SK-N-SH (cell line): ENCODE data around the gene STK32A. TPM values are rescaled to one million over a fixed set of nuclear protein-coding genes. Genes with fewer than 3 reads are reported as not detected.

Experiments
- CTCF ChIA-PET: fragments of 300-600, 350-600 bp; formaldehyde crosslinking; extraction: SDS; loops from one replicate; lab custom pipeline; 2021; lab: Yijun Ruan, JAX
- POLR2A ChIA-PET: fragments of 350-600 bp; sonication (Branson Sonifier 250); formaldehyde crosslinking; extraction: SDS; loops from one replicate; lab custom pipeline; 2020; ENCODE audit warnings: antibody characterized with exemption, inconsistent platforms; lab: Yijun Ruan, JAX
- DNase-seq: peaks from one replicate; pipeline ENCODE4 v3.0.0; 2012
- H2AFZ ChIP-seq: fragments of 200-600 bp; sonication (generic); 2 replicates; pipeline ENCODE4 v1.8.1; 2016; ENCODE audit warnings: antibody characterized with exemption, mild to moderate bottlenecking, low read depth
- H3F3A ChIP-seq: fragments of 200-600 bp; sonication (generic); replicated peaks from 2 replicates; pipeline ENCODE3; 2016; ENCODE audit warnings: antibody characterized with exemption, mild to moderate bottlenecking; ENCODE audit not compliant: insufficient read depth
- H3K27ac ChIP-seq, 2 experiments: fragments of 200-500 bp in 1 of 2; fragments of 200-600 bp in 1 of 2; sonication (Bioruptor generic) in 1 of 2; sonication (generic), shearing (Covaris generic) in 1 of 2; 2 replicates each; pipeline versions ENCODE4 v1.5.1 to v1.6.1; 2014 to 2016; ENCODE audit warnings: low read depth in 2 of 2, inconsistent platforms in 1 of 2, low read length in 1 of 2, mild to moderate bottlenecking in 1 of 2, mixed read lengths in 1 of 2
- H3K27me3 ChIP-seq: fragments of 200-600 bp; sonication (generic), shearing (Covaris generic); 2 replicates; pipeline ENCODE4 v1.6.1; 2016; ENCODE audit warnings: mixed run types; ENCODE audit not compliant: insufficient read depth
- H3K36me3 ChIP-seq, 2 experiments: fragments of 200-500 bp in 1 of 2; fragments of 200-600 bp in 1 of 2; sonication (Bioruptor generic) in 1 of 2; sonication (generic) in 1 of 2; replicated peaks in 1 of 2; 2 replicates each; pipeline versions ENCODE3 to v1.5.1; 2014 to 2016; ENCODE audit warnings: low read length in 1 of 2, mild to moderate bottlenecking in 1 of 2; ENCODE audit not compliant: insufficient read depth in 2 of 2, control insufficient read depth in 1 of 2
- H3K4me1 ChIP-seq, 2 experiments: fragments of 200-500 bp in 1 of 2; fragments of 200-600 bp in 1 of 2; sonication (Bioruptor generic) in 1 of 2; sonication (generic), shearing (Covaris generic) in 1 of 2; 2 replicates each; pipeline versions ENCODE4 v1.5.1 to v1.6.1; 2014 to 2016; ENCODE audit warnings: low read depth in 1 of 2, low read length in 1 of 2, mixed run types in 1 of 2; ENCODE audit not compliant: insufficient read depth in 2 of 2, control insufficient read depth in 1 of 2
- H3K4me2 ChIP-seq: fragments of 200-600 bp; sonication (generic), shearing (Covaris generic); 2 replicates; pipeline ENCODE4 v1.6.1; 2017; ENCODE audit warnings: mixed run types
- H3K4me3 ChIP-seq, 2 experiments: fragments of 200-500 bp in 1 of 2; fragments of 200-600 bp in 1 of 2; sonication (Bioruptor generic) in 1 of 2; sonication (generic), shearing (Covaris generic) in 1 of 2; 2 replicates each; pipeline versions ENCODE4 v1.5.1 to v1.8.1; 2014 to 2016; ENCODE audit warnings: low read depth in 2 of 2, inconsistent platforms in 1 of 2, low read length in 1 of 2, mild to moderate bottlenecking in 1 of 2, mixed read lengths in 1 of 2, moderate library complexity in 1 of 2
- H3K79me2 ChIP-seq: fragments of 200-600 bp; sonication (generic); 2 replicates; pipeline ENCODE4 v1.8.1; 2017; ENCODE audit warnings: mild to moderate bottlenecking; ENCODE audit not compliant: insufficient read depth
- H3K9ac ChIP-seq: fragments of 200-600 bp; sonication (generic); 2 replicates; pipeline ENCODE4 v1.6.1; 2017; ENCODE audit warnings: mixed run types
- H3K9me2 ChIP-seq: fragments of 200-600 bp; sonication (generic); 2 replicates; pipeline ENCODE4 v1.6.1; 2017; ENCODE audit warnings: mixed run types
- H3K9me3 ChIP-seq: fragments of 200-600 bp; sonication (generic); 2 replicates; pipeline ENCODE4 v1.6.1; 2017; ENCODE audit warnings: mixed run types, mild to moderate bottlenecking, moderate library complexity
- H4K20me1 ChIP-seq: fragments of 200-600 bp; sonication (generic); 2 replicates; pipeline ENCODE4 v1.6.1; 2017; ENCODE audit warnings: mild to moderate bottlenecking, mixed run types; ENCODE audit not compliant: insufficient read depth
- EZH2phosphoT487 ChIP-seq: fragments of 200-600 bp; sonication (generic); IDR thresholded peaks from 2 replicates; pipeline ENCODE4 v1.6.1; 2017; ENCODE audit warnings: low read depth, mixed run types, mild to moderate bottlenecking, antibody characterized with exemption, moderate library complexity, borderline replicate concordance
- FOSL2 ChIP-seq: IDR thresholded peaks from 2 replicates; pipeline ENCODE4 v1.4.0; 2012; ENCODE audit warnings: low read depth, mild to moderate bottlenecking, moderate library complexity, borderline replicate concordance
- IRF3 ChIP-seq: fragments of 150-350 bp; IDR thresholded peaks from 2 replicates; pipeline ENCODE4 v1.6.1; 2016; ENCODE audit warnings: mild to moderate bottlenecking, low read depth, low read length
- NFIC ChIP-seq: IDR thresholded peaks from 2 replicates; pipeline ENCODE4 v1.4.0; 2012; ENCODE audit warnings: borderline replicate concordance
- SIN3A ChIP-seq: IDR thresholded peaks from 2 replicates; pipeline ENCODE4 v1.6.1; 2012; ENCODE audit warnings: low read depth, mild to moderate bottlenecking, low read length, moderate library complexity, borderline replicate concordance
- TEAD4 ChIP-seq: IDR thresholded peaks from 2 replicates; pipeline ENCODE4 v1.4.0; 2012; ENCODE audit warnings: mild to moderate bottlenecking, borderline replicate concordance; ENCODE audit not compliant: insufficient read depth
- WGBS: methylation state at CpG from one replicate; pipeline ENCODE4 v1.1.6; 2017; ENCODE audit warnings: low lambda C conversion rate; 5-methylcytosine and 5-hydroxymethylcytosine counted together
- polyA plus RNA-seq, 3 experiments: library from polyadenylated mRNA; depleted of rRNA; stranded (reverse); fragments of >200 nt; gene quantifications; 2 replicates each; pipeline ENCODE4 v1.2.3, GENCODE V29; 2012
- small RNA-seq, 7 experiments: library from RNA; depleted of rRNA; stranded (forward); fragments of <200 nt; gene quantifications; one replicate each; pipeline ENCODE3, GENCODE V24; 2012

Gene STK32A
- polyA plus RNA-seq, 1 of the 3 experiments (the other 2 are of a cell fraction): 0.20 TPM

DNA sequence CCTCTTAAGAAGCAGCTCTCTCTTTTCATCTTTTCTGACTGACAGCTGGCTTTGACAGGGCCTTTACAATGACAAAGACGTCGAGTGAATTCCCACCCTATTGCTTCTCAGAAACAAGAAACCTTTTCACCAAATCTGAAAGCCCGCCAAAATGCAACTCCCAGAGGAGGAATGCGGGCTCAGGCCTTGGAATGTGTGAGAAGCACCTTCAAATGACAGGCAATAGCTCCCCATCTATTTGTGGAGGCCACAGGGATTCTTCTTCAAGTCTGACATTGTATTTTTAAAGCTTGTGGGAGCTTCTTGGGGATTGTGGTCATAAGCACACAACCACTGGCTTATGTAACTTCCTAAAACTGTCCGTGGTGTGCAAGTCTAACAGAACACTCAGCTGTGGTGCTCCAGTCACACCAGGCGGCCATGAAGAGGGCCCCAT, 202.4 kb downstream of the STK32A start:
- no peak overlapping the region for H2AFZ ChIP-seq
- H3K36me3 ChIP-seq: peaks cover 12 to 13% of the 10 kb centered on the region in 2 experiments
- H3K4me1 ChIP-seq: peaks cover 0 to 22% of the 10 kb centered on the region in 2 experiments; a peak in 2 of 4 replicates
- WGBS: 88% methylated on average over 6 of the region's 6 CpGs
- no peak overlapping the region for H3K4me3 ChIP-seq
- H4K20me1 ChIP-seq: peaks cover 57% of the 10 kb centered on the region
- peaks cover 87% of the 10 kb centered on the region for H3K79me2 ChIP-seq
- POLR2A ChIA-PET: no interaction called here
- H3K9ac ChIP-seq: no peak overlapping the region
- no peaks in the 10 kb centered on the region for H3K9me2 ChIP-seq
- H3K27me3 ChIP-seq: no peaks in the 10 kb centered on the region
- CTCF ChIA-PET: interaction anchor here (1.4 kb wide), 1 partner anchor 16 kb away, joined by 5 read pairs; no protein-coding TSS in a partner anchor
- no peak overlapping the region for H3K4me2 ChIP-seq
- no peaks in the 10 kb centered on the region for H3K9me3 ChIP-seq
- TF ChIP-seq TEAD4: no peak
- no peak for TF ChIP-seq EZH2phosphoT487
- no peak for TF ChIP-seq SIN3A
- no peak for TF ChIP-seq IRF3
- no peak for TF ChIP-seq NFIC
- TF ChIP-seq FOSL2: no peak
- no peak overlapping the region for H3K27ac ChIP-seq
- H3F3A ChIP-seq: no peaks in the 10 kb centered on the region
- no peak for DNase-seq

Small RNAs within 50 kb of the gene (small RNA-seq; reads per million reads assigned to genes)
- gene AC011373.1: 0 reads per million in 7 experiments
